Lung (tissue), 12 donors: ENCODE data around the gene CHRNA9. TPM values are rescaled to one million over a fixed set of nuclear protein-coding genes. Genes with fewer than 3 reads are reported as not detected.

Experiments
- ATAC-seq: fragments of 200-7000 bp; cut with Tn5 transposase; one replicate; pipeline ENCODE4 v1.9.1; 2020; ENCODE audit warnings: moderate number of reproducible peaks; ENCODE audit not compliant: insufficient read depth, low FRiP score
- DNase-seq, 3 donors: peaks; one replicate each; pipeline ENCODE4 v3.0.0-alpha.2; 2013 to 2017
- H3K27ac ChIP-seq, 2 donors: one replicate each; pipeline ENCODE4 v1.5.1; 2013; ENCODE audit warnings: mild to moderate bottlenecking in 2 of 2, moderate library complexity in 2 of 2, control low read depth in 1 of 2, inconsistent platforms in 1 of 2, low read depth in 1 of 2, low read length in 1 of 2
- H3K27me3 ChIP-seq, 3 donors: one replicate each; pipeline ENCODE4 v1.5.1; 2013; ENCODE audit warnings: low read length in 2 of 3; ENCODE audit not compliant: control insufficient read depth in 3 of 3, insufficient read depth in 3 of 3
- H3K36me3 ChIP-seq, 4 donors: one replicate each; pipeline ENCODE4 v1.5.1; 2013; ENCODE audit warnings: low read length in 4 of 4, mild to moderate bottlenecking in 1 of 4, moderate library complexity in 1 of 4; ENCODE audit not compliant: control insufficient read depth in 4 of 4, insufficient read depth in 4 of 4
- H3K4me1 ChIP-seq, 5 donors: one replicate each; pipeline ENCODE4 v1.5.1; 2013; ENCODE audit warnings: low read length in 5 of 5, mild to moderate bottlenecking in 2 of 5, moderate library complexity in 1 of 5; ENCODE audit not compliant: control insufficient read depth in 5 of 5, insufficient read depth in 5 of 5
- H3K4me3 ChIP-seq: one replicate; pipeline ENCODE4 v1.5.1; 2013; ENCODE audit warnings: mild to moderate bottlenecking, control low read depth, moderate library complexity
- H3K9ac ChIP-seq, 2 donors: one replicate each; pipeline ENCODE4 v1.5.1; 2013; ENCODE audit warnings: low read length in 2 of 2, control low read depth in 1 of 2; ENCODE audit not compliant: insufficient read depth in 1 of 2
- H3K9me3 ChIP-seq, 4 donors: one replicate each; pipeline ENCODE4 v1.5.1; 2013; ENCODE audit warnings: low read length in 3 of 4, mild to moderate bottlenecking in 1 of 4, moderate library complexity in 1 of 4; ENCODE audit not compliant: control insufficient read depth in 4 of 4, insufficient read depth in 3 of 4
- WGBS, 2 donors: extraction: QIAGEN DNeasy Blood & Tissue Kit; methylation state at CpG; one replicate each; pipeline ENCODE4 v1.1.7; 2013; 5-methylcytosine and 5-hydroxymethylcytosine counted together
- polyA plus RNA-seq, 2 donors: library from polyadenylated mRNA; stranded (reverse); fragments of 200-250 nt; gene quantifications; one replicate each; pipeline ENCODE4 v1.2.1, GENCODE V29; 2013
- total RNA-seq, 2 donors: library from RNA; depleted of rRNA in 1 of 2; stranded (reverse); fragments of >200 nt in 1 of 2; gene quantifications; one replicate each; pipeline ENCODE4 v1.2.1, GENCODE V29; 2014 to 2021
- TF ChIP-seq, protein P1 (sequence below): IDR thresholded peaks from 2 replicates; pipeline ENCODE4 v1.5.1; 2012; ENCODE audit warnings: mild to moderate bottlenecking; ENCODE audit errors: control extremely low read depth, extremely low read depth
- donor health status: control.
- donor health status: control.
- donor health status: Bipolar disorder and iron deficiency.
- donor health status: healthy.
- donor health status: DM: yes; HTN: yes; CAD: no.

Gene CHRNA9
- total and polyA plus RNA-seq, 4 donors = 0.09 TPM; not detected in 3

DNA sequence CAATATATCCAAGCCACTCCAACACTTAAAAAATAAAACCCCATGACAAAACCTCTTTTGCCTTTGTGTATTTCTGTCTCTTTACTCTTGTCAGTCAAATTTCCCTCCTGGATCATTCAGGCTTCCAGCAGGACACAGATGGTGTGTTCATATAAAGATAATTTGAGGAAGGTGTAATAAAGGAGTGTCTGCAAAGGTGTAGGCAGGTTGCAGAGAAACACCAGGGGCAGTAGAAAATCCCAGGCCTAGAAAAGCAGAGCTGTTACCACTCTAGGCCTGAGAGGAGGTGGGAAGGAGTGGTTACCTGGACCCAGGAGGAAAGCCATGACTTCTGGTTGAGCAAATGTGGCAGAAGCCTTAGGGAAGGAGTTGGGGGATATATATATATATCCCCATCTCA is 28.8 kb downstream of the CHRNA9 start:
- DNase-seq (peak in 2 of 3 donors; percentile 6 to 12), ATAC-seq (no peak)
- H3K27ac ChIP-seq = no peak overlapping the region
- H3K9ac ChIP-seq = no peak overlapping the region
- no peaks in the 10 kb centered on the region for H3K27me3 ChIP-seq
- TF ChIP-seq, protein P1, sequence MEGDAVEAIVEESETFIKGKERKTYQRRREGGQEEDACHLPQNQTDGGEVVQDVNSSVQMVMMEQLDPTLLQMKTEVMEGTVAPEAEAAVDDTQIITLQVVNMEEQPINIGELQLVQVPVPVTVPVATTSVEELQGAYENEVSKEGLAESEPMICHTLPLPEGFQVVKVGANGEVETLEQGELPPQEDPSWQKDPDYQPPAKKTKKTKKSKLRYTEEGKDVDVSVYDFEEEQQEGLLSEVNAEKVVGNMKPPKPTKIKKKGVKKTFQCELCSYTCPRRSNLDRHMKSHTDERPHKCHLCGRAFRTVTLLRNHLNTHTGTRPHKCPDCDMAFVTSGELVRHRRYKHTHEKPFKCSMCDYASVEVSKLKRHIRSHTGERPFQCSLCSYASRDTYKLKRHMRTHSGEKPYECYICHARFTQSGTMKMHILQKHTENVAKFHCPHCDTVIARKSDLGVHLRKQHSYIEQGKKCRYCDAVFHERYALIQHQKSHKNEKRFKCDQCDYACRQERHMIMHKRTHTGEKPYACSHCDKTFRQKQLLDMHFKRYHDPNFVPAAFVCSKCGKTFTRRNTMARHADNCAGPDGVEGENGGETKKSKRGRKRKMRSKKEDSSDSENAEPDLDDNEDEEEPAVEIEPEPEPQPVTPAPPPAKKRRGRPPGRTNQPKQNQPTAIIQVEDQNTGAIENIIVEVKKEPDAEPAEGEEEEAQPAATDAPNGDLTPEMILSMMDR = no peak
- no peaks in the 10 kb centered on the region for H3K4me1 ChIP-seq
- peaks cover 0 to 7% (median 3%) of the 10 kb centered on the region in 4 donors for H3K9me3 ChIP-seq
- H3K36me3 ChIP-seq = no peaks in the 10 kb centered on the region
- H3K4me3 ChIP-seq = no peak overlapping the region

GRCh38 chr4:40365766-40366165 is 30.6 kb downstream of the CHRNA9 start:
- Histone ChIP-seq H3K27ac (no peak overlapping the region), H3K27me3 (no peaks in the 10 kb centered on the region), H3K4me1 (no peaks in the 10 kb centered on the region), H3K36me3 (no peaks in the 10 kb centered on the region), H3K9ac (no peak overlapping the region), H3K9me3 (peaks cover 0 to 7% (median 3%) of the 10 kb centered on the region in 4 donors), H3K4me3 (no peak overlapping the region)
- WGBS, 2 donors = 88 to 90% methylated on average over 2 of the region's 2 CpGs
- TF ChIP-seq, protein P1 = no peak
- DNase-seq = no peak
- ATAC-seq = no peak

DNA sequence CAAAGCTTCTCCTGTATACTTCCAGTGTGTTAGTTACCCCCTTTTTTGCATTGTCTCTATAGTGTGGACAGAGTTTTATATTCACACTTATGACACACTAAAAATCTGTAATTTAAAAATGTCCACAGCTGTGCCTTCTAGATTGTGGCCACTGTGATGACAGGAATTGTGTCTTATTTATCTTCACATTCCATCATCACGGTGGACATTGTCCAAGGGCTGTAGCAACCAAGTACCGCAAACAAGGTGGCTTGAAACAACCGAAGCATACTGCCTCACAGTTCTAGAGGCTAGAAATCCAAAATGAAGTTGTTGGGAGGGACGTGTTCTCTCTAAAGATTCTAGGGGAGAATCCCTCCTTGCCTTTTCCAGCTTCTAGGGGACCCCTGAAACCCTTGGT is 32.3 kb downstream of the CHRNA9 start:
- Histone ChIP-seq H3K27me3 (no peaks in the 10 kb centered on the region), H3K36me3 (no peaks in the 10 kb centered on the region), H3K9me3 (no peaks in the 10 kb centered on the region), H3K9ac (no peak overlapping the region), H3K27ac (no peak overlapping the region), H3K4me1 (no peaks in the 10 kb centered on the region), H3K4me3 (no peak overlapping the region)
- TF ChIP-seq, protein P1 = no peak
- 65 to 68% methylated on average over 4 of the region's 4 CpGs for WGBS, 2 donors
- DNase-seq (peak in 1 of 3 donors; percentile 22), ATAC-seq (no peak)
